Mucosa of descending colon (tissue), 3 donors: ENCODE measurements around the gene PDE4D. TPM values are rescaled to one million over a fixed set of nuclear protein-coding genes. Genes with fewer than 3 reads are reported as not detected.

Source experiments
- ATAC-seq: fragments of 200-7000 bp; cut with Tn5 transposase; one replicate; pipeline ENCODE4 v1.9.1; 2020; ENCODE audit warnings: mild to moderate bottlenecking, moderate library complexity
- DNase-seq, 3 donors: peaks; one replicate each; pipeline ENCODE4 v3.0.0-alpha.2; 2020
- H3K36me3 ChIP-seq: fragments of 200-600 bp; one replicate; pipeline ENCODE4 v1.8.0; 2021; ENCODE audit warnings: low read depth, mild to moderate bottlenecking
- H3K4me1 ChIP-seq: fragments of 200-600 bp; one replicate; pipeline ENCODE4 v1.8.0; 2021; ENCODE audit warnings: low read depth, mild to moderate bottlenecking
- H3K4me3 ChIP-seq: fragments of 200-600 bp; one replicate; pipeline ENCODE4 v1.8.0; 2021; ENCODE audit warnings: mild to moderate bottlenecking
- H3K9me3 ChIP-seq: fragments of 200-600 bp; one replicate; pipeline ENCODE4 v1.8.0; 2021; ENCODE audit warnings: mild to moderate bottlenecking
- intact Hi-C, 2 donors: fragments of 100-400 bp; cut with DNase I in 1 of 2; cut with micrococcal nuclease in 1 of 2; formaldehyde crosslinking; loops; one replicate each; pipeline versions ENCODE4 v1.11.0 to v1.11.1; 2022; cut with DNase I, micrococcal nuclease
- total RNA-seq, 3 donors: library from RNA; stranded (reverse); fragmentation: NEBNext Ultra II Directional in 2 of 3; extraction: Animal tissue kit (Norgen Biotek cat#: 25700) in 2 of 3; gene quantifications; one replicate each; pipeline versions ENCODE4 v1.2.1 to v1.2.4, GENCODE V29; 2021 to 2023
- TF ChIP-seq, protein P1 (sequence below): fragments of 200-600 bp; IDR thresholded peaks from one replicate; pipeline ENCODE4 v1.8.0; 2022; ENCODE audit warnings: antibody characterized with exemption, mild to moderate bottlenecking
- donor health status: DM: no; HTN: no; CAD: no; lungs with moderate emphysema.
- donor health status: DM: no; HTN: no; CAD: no.
- donor health status: DM: no; HTN: yes; CAD: no.

The PDE4D gene
- total RNA-seq, 3 donors from 2014 or later: 37.9 to 137 (median 100) TPM

DNA sequence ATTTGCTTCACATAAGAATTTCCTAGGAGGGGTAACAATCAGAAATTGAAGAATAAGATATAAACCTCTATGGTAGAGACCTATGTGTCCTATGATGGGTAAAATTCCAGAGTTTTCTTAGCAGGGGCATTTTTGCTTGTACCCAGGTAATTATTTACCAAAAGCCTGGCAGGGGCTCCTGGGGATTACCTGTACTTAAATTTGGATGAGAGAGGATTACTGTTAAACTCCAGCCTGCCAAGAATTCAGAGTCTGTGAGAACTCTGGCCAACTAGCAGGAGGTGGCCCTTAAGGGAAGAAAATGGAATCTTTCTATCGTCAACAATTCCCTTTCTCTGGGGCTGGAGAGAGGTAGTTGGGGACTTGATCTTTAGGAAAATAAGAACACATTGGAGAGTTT lies 460.4 kb downstream of the PDE4D start:
- DNase-seq (no peak), ATAC-seq (no peak)

DNA sequence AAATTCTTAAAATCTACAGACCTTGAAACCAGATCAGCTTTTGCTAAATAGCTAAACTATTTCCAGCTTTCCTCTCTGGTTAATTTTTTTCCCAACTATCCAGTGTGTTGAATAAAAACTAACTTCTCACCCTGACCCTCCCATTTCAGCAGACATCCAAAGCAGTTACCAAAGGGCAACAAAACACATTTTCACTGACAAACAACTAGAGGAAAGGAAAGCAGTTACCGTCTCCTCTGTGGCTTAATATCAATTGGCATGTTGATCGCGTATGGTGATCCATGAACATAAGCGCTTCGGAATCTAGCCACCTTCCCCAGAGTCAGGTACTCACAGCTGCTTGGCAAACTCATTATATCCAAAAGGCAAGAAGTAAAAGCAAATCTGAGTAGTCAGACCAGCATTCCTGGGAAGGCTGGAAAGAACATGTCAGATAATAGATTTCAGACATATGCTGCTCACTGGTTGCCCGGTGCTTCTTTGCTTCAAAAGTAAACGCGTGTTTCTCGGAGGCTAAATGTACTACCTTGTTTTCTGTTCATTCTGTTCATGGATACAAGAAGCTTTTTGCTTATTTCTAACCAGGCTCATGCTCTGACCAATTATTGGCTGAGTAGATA lies 463.4 kb downstream of the PDE4D start:
- H3K9me3 ChIP-seq: no peaks in the 10 kb centered on the region
- H3K36me3 ChIP-seq: no peaks in the 10 kb centered on the region
- no peak for ATAC-seq
- no peaks in the 10 kb centered on the region for H3K4me1 ChIP-seq
- intact Hi-C loops: no loop called here
- TF ChIP-seq, protein P1, sequence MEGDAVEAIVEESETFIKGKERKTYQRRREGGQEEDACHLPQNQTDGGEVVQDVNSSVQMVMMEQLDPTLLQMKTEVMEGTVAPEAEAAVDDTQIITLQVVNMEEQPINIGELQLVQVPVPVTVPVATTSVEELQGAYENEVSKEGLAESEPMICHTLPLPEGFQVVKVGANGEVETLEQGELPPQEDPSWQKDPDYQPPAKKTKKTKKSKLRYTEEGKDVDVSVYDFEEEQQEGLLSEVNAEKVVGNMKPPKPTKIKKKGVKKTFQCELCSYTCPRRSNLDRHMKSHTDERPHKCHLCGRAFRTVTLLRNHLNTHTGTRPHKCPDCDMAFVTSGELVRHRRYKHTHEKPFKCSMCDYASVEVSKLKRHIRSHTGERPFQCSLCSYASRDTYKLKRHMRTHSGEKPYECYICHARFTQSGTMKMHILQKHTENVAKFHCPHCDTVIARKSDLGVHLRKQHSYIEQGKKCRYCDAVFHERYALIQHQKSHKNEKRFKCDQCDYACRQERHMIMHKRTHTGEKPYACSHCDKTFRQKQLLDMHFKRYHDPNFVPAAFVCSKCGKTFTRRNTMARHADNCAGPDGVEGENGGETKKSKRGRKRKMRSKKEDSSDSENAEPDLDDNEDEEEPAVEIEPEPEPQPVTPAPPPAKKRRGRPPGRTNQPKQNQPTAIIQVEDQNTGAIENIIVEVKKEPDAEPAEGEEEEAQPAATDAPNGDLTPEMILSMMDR: no peak
- DNase-seq: no peak
- H3K4me3 ChIP-seq: no peak overlapping the region

More for the DNA sequence above, 460.4 kb downstream of the PDE4D start:
- intact Hi-C loops: no loop called here
- Histone ChIP-seq H3K36me3 (no peaks in the 10 kb centered on the region), H3K4me1 (no peaks in the 10 kb centered on the region), H3K9me3 (no peaks in the 10 kb centered on the region), H3K4me3 (no peak overlapping the region)
- TF ChIP-seq, protein P1: no peak

DNA sequence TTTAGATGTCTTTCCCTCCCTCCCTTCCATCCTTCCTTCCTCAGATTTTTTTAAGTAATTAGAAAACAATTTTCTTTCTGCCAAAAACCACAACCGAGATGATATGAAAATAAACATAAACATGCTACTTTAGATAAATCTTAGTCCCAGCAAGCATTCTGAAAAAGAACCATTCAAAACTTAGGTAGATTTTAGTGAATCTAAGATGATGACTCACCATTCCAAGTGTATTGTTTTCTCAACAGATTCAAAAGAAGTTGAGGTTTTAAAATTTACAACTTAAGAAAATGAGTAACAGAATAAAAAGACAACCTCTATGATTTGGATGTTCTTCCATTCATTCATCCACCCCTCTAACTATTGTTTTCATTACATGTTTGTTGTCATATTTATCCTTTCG lies 465.1 kb downstream of the PDE4D start:
- Histone ChIP-seq H3K36me3 (no peaks in the 10 kb centered on the region), H3K4me1 (no peaks in the 10 kb centered on the region), H3K9me3 (no peaks in the 10 kb centered on the region), H3K4me3 (no peak overlapping the region)
- intact Hi-C loops: no loop called here
- TF ChIP-seq, protein P1: no peak
- no peak for DNase-seq
- no peak for ATAC-seq

DNA sequence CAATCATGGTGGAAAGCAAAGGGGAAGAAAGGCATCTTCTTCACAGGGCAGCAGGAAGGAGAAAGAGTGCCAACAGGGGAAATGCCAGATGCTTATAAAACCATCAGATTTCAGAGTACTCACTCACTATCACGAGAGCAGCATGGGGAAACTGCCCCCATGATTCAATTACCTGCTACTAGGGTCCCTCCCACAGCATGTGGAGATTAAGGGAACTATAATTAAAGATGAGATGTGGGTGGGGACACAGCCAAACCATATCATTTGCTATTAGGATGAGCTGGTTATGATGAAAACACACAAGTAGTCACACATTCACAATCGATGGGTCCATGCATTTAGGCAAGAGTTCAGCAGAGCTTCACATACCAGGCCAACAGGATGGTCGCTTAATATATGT lies 469.0 kb downstream of the PDE4D start:
- Histone ChIP-seq H3K4me3 (no peak overlapping the region), H3K36me3 (no peaks in the 10 kb centered on the region), H3K4me1 (peaks cover 6% of the 10 kb centered on the region), H3K9me3 (no peaks in the 10 kb centered on the region)
- no peak for ATAC-seq
- DNase-seq: no peak
- intact Hi-C loops: no loop called here
- TF ChIP-seq, protein P1: no peak

DNA sequence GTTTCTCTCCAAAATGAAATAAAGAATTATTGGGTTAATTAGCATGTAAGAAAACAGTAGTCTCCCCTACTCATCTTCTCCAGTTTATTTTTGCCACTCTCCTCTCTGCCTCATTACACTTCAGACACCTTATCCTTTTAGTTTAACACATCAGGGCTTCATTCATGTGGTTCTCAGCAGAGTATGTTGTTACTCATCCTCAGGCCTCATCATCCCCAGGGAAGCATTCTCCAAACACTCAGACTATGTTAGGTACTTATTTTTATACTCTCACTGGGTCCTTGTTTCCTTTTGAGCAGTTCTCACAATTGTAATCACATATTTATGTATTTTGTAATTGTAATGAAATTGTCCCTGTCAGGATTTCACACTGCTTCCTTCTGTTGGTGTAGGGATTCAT lies 470.5 kb downstream of the PDE4D start:
- H3K4me1 ChIP-seq: peaks cover 14% of the 10 kb centered on the region

More for the DNA sequence above, 470.5 kb downstream of the PDE4D start:
- TF ChIP-seq, protein P1: no peak
- Histone ChIP-seq H3K36me3 (no peaks in the 10 kb centered on the region), H3K9me3 (no peaks in the 10 kb centered on the region), H3K4me3 (no peak overlapping the region)
- DNase-seq: no peak
- ATAC-seq: no peak
- intact Hi-C loops: no loop called here
